SKM-1 (cell line): ENCODE measurements around the gene NXPH4.

Source experiments
- DNase-seq: peaks from one replicate; lab custom pipeline; 2025; ENCODE audit not compliant: unreplicated experiment; lab: John Stamatoyannopoulos, UW

Gene NXPH4

DNA sequence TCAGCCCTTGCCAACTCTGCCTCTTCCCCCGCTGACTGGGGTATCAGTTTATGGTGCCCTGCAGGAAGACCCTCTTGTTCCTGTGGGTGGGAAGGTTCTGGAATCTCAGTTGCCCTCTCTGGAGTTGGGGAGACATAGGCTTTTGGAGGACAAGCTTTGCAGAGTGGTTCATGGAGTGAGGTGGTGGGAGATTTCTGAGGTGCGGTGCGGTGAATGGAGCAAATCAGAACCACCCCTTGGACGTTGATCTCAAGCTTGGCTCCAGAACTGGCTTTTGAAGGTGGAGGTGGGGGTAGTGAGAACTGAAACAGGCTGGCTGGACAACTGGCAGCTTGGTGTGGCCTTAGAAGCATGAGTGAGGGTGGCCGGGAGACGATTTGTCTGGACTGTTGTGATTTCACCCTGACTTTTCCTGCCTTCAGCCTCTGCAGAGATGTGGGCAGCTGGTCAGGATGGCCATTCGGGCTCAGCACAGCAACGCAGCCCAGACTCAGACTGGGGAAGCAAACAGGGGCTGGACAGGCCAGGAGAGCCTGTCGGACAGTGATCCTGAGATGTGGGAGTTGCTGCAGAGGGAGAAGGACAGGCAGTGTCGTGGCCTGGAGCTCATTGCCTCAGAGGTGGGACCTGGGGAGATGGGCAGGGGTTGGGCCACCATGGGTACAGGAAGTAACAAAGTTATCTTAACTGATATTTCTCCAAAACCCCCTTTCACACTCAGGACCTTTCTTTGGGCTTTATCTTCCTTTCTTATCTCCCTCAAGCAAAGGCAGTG is 14.0 kb downstream of the NXPH4 start:
- DNase-seq: no peak

DNA sequence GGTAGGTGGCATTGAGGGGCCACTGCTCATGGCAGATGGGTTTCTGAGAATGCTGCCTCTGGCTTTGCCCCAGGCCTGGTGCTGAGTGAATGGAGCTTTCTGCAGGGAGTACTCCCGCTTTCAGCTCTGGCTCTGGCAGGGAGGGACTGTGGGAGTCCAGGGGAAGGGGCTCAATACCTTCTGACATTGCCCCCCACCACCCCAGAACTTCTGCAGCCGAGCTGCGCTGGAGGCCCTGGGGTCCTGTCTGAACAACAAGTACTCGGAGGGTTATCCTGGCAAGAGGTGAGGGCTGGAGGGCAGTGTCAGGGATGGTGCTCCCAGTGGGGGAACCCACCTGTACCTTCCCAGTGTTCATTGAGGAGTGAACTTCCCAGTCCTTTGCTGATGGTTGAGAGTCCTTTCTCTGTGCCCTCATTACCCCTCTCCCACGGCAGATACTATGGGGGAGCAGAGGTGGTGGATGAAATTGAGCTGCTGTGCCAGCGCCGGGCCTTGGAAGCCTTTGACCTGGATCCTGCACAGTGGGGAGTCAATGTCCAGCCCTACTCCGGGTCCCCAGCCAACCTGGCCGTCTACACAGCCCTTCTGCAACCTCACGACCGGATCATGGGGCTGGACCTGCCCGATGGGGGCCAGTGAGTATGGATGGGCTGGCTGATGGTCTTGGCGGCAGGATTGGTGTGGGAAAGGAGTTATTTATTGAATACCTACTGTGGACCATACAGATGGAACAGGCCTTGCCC is 14.9 kb downstream of the NXPH4 start:
- DNase-seq: no peak

GRCh38 chr12:57232156-57232756 is 15.7 kb downstream of the NXPH4 start:
- DNase-seq: no peak

DNA sequence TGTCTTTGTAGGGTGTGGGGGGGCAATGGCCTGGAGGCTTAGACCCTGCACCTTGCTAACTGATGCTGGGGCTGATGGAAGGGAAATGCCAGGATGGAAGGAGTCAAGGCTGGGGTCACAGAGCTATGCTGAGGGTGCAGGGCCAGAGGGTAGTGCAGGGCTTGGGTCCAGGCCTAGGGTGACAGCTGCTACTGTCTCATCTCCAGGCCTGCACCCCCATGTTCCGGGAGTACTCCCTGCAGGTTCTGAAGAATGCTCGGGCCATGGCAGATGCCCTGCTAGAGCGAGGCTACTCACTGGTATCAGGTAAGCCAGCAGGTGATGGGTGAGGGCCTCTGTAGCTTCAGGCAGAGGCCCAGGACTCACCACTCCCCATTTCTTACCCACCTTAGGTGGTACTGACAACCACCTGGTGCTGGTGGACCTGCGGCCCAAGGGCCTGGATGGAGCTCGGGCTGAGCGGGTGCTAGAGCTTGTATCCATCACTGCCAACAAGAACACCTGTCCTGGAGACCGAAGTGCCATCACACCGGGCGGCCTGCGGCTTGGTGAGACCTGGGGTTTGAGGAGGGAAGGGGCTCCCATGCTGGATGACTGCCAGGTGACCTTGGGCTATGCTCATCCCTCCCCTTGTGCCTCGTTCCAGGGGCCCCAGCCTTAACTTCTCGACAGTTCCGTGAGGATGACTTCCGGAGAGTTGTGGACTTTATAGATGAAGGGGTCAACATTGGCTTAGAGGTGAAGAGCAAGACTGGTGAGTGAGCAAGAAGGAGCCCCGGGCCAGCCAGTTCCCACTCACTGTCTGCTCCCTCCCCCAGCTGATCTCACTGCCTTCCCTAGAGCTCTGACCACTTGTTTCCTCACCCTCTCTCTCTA is 17.0 kb downstream of the NXPH4 start:
- DNase-seq: no peak

GRCh38 chr12:57234233-57234570 is 17.6 kb downstream of the NXPH4 start:
- DNase-seq: no peak

DNA sequence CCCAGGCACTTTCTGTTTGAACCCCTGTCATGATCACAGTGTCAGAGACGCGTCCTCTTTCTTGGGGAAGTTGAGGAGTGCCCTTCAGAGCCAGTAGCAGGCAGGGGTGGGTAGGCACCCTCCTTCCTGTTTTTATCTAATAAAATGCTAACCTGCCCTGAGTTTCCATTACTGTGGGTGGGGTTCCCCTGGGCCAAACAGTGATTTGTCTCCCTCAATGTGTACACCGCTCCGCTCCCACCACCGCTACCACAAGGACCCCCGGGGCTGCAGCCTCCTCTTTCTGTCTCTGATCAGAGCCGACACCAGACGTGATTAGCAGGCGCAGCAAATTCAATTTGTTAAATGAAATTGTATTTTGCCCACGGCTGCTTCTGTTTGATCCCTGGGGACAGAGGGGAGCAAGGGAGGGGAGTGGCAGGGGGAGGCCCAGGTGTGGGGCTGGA is 18.0 kb downstream of the NXPH4 start:
- no peak for DNase-seq

GRCh38 chr12:57235017-57235727 is 18.6 kb downstream of the NXPH4 start:
- DNase-seq: no peak

DNA sequence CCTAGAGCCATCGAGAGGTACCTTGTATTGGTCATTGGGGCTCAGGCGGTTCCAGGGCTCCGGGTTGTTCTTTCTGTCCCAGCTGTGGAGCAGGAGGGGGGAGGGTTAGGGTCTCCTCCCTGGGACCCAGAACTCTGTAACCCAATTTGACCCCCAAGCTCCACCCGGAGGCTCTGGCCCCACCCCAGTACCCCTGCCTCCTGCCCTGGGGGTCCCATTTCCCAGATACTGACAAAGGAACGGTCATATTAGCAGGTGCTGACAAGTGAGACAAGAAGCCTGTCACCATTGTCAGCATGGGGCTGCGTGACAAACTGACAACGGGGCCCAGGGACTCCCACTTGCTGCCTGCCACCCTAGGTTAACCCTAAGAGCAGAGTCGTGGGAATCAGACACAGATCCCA is 19.1 kb downstream of the NXPH4 start:
- DNase-seq: no peak

DNA sequence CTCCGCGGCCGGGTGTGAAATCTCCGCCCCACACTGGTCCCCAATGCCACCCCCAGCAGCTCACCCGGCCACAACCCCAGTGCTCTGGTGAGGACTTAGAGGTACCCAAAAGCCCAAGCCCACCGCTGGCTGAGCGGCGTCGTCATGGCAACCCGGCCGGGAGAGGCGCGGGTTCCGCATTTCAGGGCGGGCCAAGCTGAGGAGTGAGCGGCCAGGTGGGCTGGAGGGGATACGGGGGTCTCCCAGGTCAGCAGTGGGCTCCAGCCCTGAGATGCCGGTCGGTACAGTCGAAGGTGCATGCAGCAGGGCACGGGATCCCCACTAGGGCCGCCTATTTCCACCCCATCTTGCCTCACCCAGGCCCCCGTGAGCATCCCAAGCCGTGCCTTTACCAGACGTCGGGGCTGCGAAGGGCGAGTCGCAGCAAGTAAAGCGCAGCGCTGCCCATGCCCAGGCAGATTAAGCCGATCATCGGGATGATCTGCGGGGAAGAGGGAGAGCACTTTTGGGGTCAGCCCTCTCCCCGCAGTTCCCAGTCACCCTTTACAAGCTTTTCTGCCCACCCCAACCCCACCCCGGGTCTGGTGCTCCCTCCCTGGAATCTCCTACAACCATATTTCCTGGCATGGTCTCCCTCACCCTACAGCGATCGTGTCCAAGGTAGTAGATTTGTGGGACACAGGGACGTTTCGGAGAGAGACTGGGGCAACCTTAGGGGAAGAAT is 19.8 kb downstream of the NXPH4 start:
- no peak for DNase-seq

DNA sequence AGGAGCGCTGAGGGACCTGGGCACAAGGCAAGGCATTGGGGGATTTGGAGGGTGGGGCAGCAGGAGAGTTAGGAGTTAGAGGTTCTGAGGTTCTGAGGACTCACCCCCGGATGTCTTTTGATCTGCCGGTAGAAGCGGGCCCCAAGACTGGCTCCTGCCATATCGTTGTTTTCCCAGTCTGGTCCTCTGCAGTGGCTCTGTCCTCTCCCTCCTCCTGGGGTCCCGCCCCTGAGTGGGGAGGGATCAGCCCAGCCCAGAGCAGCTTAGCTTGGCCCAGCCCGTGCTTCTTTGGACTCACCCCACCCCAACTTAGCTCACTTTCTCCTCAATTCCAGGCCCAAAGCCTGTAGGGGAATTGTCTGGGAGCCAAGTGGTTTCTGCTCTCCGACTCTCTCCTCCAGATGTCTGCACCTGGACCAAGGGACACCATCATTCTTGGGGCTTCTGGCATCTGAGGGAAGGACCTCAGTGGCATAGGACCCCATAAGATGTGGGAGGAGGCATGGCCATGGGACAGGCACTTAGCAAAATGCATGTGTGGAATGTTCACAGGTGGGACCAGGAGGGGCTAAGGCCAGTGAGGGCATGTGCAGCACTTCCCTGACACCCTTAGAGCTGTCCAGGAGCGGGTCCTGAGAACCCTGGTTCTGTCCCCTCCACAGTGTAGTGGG is 20.5 kb downstream of the NXPH4 start:
- no peak for DNase-seq

GRCh38 chr12:57237596-57237931 is 21.0 kb downstream of the NXPH4 start:
- DNase-seq: no peak

- DNase-seq: no peak
Measured at GRCh38 chr12:57237932-57238853, 21.6 kb downstream of the NXPH4 start.

DNA sequence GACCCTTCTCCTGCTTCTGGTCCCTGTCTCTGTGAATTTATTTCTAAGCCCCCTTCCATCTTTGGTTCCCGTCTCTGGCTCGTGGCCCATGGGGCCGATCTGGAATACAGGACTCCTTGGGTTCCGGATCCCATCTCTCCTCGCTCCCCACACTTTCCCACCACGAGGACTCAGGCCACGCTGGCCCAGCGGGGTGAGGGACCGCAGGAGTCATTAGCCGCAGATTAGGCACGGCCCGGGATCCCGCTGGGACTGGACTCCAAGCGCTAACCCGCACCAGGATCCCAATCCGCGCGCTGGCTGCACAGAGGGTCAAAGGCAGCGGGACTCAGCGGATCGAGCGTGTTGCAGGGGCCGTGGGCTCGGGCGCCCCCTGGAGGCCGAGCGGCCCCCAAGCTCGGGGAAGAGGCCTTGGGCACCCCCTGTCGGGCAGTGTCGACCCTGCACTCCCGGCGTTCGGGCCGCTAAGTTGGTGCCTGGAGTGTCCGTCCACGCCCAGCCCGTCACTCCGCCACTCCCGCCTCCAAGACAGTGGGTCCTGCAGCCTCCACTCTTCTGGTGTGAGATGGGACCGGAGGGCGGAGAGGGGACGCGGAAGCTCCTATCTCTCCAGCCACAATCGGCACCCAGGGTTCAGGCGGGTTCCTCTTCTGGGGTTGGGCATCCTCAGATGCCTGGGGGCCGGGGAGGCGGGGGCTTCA is 22.4 kb downstream of the NXPH4 start:
- DNase-seq: peak; percentile 45

GRCh38 chr12:57239587-57240065 is 23.0 kb downstream of the NXPH4 start:
- DNase-seq: peak; percentile 24

- DNase-seq: peak; percentile 1
Measured at GRCh38 chr12:57240066-57240921, 23.7 kb downstream of the NXPH4 start.

- no peak for DNase-seq
Measured at GRCh38 chr12:57240926-57241401, 24.4 kb downstream of the NXPH4 start.
